COLO668 (cell line): ENCODE measurements around the gene SCGB1C1.

Experiments
- DNase-seq: peaks from one replicate; lab custom pipeline; 2025; ENCODE audit not compliant: unreplicated experiment; lab: John Stamatoyannopoulos, UW

SCGB1C1 gene

DNA sequence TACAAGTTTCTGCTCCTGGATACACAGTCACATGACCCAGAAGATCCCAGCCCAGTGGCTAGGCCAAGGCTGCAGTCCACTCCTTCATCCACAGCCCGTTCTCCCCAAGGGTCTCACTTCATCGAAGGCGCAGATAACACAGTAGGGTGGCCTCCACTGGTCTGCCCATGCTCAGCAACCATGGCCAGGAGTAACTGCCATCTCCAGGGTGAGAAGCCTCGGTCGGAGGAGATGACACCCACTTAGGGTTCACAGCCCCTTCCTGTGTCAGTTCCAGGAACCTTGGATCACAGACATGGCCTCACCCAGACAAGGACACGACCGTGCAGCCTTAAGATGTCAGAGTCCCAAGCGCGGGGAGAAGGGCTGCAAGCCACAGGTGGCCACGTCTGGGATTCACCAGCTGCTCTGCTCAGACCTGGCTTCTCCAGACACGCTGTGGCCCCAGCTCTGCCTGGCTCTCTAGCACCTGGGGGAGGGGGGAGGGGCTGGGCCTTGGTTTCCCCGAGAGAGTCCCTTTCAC, 11.8 kb downstream of the SCGB1C1 start:
- DNase-seq: no peak

DNA sequence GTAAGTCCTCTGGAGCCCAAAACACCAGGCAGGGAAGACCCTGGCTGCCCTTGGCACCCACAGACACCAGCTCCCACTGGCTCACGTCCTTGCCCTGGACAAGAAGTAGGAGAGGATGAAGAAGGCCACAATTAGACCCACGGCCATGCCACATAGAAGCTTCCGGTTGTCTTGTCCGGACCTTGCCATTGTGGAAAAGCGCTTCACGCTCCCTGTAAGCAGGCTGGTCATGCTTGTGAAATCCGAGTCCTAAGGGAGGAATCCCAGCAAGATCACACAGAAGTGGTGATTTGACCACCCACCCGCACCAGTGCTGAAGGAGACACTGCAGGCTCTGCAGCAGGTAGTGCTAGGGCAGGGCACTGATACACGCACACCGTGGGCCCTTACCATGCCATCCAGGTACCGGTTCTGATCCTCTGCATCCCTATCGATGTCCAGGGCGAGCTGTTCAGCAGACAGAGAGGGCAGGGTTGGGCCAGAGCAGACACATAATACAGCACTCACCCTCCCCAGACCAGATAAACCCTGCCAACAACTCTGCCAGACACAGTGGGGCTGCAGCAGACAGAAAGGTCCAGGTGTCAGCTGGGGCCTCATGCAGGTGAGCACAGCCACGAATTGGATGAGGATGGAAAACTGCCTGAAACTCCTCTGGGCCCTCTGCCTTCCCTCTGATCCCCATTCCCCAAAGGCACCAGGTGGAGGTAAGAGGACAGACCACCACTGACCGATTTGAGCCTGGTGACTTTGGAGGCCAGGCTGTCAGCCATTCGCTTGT, 12.5 kb downstream of the SCGB1C1 start:
- no peak for DNase-seq

DNA sequence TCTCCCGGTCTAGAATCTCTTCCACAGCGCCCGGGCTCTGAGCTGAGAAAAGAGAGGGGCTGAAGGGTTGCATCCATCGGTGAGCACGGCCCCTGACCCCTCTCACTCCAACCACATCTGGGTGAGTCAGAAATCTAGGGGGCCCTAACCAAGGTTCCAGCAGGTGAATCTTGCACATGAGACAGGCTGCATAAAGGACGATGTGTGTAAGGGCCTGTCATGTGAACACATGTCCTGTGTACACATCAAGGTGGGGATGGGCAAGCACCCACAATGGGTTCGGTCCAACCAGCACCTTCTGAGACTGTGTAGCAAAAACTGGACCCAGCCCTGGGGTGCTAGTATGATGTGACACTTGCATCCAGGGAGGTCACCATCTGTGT, 13.1 kb downstream of the SCGB1C1 start:
- DNase-seq: no peak

DNA sequence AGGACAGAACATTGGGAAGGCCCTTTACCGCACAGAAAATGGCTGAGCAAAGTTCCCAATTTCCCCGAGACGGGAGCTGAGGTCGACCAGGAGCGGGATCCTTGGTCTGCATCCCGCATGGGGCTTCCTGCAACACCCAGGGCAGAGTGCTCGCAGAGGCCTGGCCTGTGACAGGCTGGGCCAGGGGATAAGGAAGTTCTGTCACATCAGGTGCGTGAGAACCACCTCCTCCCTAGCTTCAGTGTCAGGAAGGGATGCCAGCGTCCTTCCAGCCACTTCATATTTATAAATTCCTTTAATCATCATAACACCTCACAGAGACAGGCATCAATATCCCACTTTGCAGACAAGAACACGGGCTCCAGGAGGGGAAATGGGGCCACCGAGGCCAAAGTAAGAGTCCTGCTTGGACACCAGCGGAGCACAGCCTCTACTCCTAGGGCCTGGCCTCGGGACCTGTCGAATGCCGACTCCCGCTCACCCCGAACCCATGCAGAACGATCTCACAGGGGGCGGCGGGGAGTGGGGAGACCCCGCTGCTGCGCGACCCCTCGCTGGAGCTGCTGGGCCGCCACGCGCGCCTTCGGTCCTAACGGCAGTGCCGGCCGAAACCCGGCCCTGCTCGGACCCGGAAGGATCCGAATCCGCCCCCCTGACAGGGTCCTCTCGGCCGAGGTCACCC, 13.8 kb downstream of the SCGB1C1 start:
- peak; percentile 1 for DNase-seq

DNA sequence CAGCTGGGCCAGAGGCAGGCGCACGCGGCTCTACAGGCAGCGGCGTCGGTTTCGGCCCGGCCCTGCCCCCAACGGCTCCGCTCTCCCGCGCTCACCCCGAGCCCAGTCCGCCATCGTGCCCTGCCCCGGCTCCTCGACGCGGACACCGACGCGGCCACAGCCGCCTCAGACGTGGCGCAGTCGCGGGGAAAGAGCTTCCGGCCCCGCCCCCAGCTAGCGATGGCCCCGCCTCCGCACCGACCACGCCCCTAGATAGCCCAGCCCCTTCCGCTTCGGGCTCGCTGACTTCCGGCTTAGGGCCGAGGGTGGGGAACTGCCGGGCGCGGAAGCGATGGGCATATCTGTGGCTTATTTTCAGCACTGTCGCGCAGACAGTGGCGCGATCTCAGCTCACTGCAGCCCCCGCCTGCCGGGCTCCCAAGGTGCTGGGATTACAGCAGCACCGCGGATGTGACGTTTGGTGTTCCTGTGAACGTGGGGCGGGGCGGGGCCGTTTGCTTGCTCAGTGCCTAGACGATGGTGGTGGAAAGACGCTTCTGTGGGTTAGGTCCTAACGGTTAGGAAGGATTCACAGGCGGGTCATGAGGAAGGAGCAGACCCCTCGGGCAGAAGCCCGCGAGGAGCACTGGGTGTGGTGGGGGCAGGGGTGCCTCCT, 14.5 kb downstream of the SCGB1C1 start, which contains the start of the genes BET1L and RIC8A:
Gene BET1L, minus strand, starts transcription at position 192 of the 655 bp plus-strand sequence. Its CDS starts 78 bp downstream, at position 114.
Gene RIC8A, plus strand, starts transcription at position 501 of the 655 bp plus-strand sequence. CDS start 1,147 bp downstream, outside the sequence.
- peak; percentile 82 for DNase-seq

DNA sequence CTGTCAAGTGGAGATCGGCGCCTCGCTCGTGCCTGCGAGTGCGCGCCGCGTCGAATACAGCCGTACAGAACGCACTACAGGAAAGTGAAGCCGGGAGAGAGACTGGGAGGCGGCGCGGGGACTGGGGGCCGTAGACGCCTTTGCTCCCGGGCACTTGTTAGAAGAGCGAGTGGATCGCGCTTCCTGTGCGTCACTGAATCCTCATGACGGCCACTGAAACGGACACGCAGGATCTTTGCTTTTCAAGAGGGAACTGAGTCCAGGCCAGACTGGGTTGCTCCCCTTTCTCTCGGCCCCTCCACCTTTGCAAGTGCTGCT, 14.9 kb downstream of the SCGB1C1 start:
- DNase-seq: peak; percentile 42

DNA sequence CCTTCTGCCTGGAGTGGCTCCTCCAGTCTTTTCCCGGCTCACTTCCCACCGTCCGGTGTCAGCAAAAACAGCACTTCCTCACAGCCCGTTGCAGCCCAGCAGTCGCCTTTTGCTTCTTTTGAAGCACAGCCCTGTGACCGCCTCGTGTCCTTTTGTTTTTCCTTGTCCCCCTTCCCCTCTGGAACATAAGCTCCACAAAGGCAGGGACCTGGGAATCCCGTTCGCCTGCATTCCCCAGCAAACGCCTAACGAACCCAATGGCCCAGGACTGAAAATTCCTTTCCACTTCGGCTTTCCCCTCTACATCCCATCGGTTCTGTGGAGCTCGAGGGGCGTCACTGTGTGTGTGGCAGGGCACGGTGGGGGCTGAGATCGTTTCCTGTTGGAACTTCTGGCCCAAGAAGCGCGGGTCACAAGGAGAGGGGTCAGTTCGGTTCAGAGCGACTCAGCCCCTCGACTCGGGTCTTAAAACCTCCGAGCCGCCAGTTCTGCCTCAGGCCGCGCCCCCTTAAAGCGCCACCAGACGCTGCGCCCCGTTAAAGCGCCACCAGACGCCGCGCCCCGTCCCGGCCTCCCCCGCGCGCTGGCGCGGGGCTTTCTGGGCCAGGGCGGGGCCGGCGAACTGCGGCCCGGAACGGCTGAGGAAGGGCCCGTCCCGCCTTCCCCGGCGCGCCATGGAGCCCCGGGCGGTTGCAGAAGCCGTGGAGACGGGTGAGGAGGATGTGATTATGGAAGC, 15.5 kb downstream of the SCGB1C1 start:
- DNase-seq: peak; percentile 59

DNA sequence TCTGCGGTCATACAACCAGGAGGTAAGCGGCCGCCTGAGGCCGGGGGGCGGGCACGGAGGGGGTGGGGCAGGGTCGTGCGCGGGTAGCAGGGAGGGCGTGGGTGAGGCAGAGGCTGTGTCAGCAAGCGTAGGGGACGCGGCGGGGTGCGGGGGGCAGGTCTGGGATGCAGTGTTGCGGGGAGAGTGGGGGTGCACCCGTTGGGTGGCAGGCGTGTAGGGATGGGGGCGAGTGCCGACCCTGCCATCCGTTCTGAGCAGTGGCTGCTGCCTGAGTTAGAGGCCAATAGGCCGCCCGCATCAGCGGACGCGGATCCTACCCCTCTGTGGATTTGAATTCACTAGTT, 16.0 kb downstream of the SCGB1C1 start:
- no peak for DNase-seq

DNA sequence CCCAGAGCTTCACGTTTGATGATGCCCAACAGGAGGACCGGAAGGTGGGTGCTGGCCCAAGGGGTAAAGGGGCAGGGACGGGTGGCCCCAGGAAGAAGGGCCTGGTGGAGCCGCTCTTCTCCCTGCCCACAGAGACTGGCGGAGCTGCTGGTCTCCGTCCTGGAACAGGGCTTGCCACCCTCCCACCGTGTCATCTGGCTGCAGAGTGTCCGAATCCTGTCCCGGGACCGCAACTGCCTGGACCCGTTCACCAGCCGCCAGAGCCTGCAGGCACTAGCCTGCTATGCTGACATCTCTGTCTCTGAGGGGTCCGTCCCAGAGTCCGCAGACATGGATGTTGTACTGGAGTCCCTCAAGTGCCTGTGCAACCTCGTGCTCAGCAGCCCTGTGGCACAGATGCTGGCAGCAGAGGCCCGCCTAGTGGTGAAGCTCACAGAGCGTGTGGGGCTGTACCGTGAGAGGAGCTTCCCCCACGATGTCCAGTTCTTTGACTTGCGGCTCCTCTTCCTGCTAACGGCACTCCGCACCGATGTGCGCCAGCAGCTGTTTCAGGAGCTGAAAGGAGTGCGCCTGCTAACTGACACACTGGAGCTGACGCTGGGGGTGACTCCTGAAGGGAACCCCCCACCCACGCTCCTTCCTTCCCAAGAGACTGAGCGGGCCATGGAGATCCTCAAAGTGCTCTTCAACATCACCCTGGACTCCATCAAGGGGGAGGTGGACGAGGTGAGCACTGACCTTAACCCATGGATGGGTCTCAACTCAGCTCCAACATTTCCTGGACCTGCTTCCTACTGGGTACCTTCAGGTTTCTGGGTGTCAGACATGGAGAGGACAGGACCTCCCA, 16.6 kb downstream of the SCGB1C1 start:
- no peak for DNase-seq

DNA sequence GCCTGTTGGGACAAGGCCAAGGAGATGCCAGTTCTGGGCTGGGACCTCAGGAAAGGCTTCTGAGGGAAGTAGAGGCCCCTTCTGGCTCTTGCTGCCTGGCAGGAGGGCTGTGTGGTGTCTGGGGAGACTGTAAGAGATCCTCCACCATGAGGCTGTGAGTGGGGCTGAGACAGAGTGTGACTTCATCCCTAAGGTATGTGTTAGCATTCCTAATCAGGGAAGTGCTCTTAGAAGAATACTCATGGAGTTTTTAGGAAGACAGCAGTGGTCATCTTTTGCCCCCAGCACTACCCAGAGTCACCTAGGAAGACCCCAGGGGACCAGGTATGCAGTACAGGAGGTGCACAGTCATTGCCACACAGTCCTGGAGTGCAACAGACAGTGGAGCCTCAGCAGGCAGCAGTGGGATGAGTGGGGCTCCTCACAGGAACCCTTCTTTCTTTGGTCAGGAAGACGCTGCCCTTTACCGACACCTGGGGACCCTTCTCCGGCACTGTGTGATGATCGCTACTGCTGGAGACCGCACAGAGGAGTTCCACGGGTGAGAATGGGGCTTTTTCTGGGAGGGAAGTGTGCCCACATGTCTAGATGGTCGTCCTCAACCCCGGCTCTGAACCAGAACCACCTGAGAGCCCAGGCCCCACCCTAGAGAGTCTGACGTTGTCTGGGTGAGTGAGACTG, 17.4 kb downstream of the SCGB1C1 start:
- no peak for DNase-seq

DNA sequence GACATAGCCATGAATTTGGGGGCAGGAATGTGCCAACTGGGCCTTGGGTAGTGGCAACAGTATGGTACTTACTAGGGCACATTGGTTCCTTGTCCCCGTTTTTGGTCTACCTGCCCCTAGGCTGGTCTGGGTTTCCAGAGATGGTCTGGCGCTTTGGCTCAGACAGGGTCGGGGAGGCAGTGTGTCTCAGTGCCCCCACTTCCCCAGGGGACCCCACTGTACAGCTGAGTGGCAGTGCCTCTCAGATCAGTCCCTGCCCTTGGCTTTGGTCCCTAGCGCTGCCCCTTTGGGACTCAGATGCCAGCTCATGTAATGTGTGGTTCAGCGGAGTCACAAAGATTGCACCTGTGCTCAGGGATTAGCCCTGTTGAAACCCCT, 17.9 kb downstream of the SCGB1C1 start:
- DNase-seq: no peak

DNA sequence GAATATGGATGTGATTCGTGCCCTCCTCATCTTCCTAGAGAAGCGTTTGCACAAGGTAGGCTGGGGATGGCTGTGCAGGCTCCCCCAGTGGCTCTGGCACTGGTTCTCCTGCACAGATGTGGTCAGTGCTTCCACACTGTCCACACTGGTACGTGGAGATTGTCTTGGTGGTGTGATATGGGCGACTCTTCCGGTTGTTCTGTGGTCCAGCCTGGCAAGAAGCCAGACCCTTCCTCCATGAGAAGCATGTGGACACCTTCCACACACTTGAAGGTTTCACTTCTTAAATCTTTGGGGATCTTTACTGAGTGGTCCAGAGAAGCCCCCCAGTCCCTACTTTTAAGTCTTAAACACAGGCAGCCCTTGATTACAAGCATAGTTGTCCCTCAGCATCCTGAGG, 18.4 kb downstream of the SCGB1C1 start:
- no peak for DNase-seq

DNA sequence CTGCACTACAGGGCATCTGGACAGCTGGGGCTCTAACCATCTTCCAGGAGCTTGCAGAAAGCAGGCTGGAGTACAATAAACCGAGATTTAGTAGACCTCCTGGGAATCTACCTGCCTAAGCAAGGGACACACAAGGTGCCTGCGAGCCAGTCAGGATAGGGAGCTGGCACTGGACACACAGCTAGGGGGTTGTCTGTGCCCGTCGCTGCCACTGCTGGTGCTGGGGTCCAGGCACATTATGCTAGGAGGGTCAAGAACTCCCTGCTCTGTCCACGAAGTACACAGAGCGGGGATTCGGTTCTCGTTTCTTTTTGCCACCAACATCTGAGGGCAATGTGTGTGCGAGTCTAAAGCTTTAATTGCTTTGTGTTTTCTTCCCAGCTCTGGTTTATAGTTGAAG, 18.9 kb downstream of the SCGB1C1 start:
- DNase-seq: no peak

DNA sequence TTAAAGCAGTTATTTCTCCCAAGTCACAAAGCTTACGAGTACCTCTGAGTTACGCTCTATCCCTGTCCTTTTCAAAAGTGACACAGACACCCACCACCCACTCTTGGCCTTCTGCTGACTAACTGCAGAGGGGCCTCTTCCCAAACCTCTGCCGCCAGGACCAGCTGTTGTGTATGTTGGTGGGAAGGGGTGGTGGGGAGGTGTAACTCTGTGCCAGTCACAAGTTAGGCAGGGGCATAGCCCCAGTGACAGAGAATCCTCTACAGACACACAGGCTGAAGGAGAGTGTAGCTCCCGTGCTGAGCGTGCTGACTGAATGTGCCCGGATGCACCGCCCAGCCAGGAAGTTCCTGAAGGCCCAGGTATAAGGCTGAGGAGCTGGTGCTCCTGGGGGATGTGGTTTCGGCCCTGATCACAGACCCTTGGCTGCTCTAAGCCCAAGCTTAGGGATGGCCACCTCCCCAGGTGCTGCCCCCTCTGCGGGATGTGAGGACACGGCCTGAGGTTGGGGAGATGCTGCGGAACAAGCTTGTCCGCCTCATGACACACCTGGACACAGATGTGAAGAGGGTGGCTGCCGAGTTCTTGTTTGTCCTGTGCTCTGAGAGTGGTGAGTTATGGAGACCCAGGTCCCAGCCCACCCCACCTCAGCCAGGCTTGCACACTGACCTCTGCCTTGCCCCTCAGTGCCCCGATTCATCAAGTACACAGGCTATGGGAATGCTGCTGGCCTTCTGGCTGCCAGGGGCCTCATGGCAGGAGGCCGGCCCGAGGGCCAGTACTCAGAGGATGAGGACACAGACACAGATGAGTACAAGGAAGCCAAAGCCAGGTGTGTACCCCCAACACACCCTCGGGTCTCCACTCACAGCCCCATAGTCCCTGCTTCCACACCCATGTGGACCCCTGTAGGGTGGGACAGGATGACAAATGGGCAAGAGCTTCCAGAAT, 19.5 kb downstream of the SCGB1C1 start:
- no peak for DNase-seq

DNA sequence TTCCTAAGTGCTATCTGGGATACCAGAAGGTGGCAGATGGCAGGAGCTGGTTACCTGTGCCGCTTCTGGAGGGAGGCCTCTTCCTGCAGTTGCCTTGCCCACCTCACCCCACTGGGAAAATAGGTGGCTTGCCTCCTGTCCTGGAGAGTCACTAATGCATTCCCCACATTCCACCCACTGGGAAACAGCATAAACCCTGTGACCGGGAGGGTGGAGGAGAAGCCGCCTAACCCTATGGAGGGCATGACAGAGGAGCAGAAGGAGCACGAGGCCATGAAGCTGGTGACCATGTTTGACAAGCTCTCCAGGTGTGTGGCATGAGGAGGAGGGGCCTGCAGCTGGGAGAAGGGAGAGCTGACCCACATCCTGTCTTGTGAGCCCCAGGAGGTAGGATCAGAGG, 20.2 kb downstream of the SCGB1C1 start:
- no peak for DNase-seq

DNA sequence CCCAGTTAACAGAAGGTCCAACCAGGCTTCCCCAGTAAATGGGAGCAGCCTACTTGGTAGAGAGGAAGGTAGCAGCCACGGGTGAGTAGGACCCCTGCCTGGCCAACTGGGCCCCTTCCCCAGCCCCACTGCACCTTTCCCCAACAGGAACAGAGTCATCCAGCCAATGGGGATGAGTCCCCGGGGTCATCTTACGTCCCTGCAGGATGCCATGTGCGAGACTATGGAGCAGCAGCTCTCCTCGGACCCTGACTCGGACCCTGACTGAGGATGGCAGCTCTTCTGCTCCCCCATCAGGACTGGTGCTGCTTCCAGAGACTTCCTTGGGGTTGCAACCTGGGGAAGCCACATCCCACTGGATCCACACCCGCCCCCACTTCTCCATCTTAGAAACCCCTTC, 21.2 kb downstream of the SCGB1C1 start:
- DNase-seq: no peak

DNA sequence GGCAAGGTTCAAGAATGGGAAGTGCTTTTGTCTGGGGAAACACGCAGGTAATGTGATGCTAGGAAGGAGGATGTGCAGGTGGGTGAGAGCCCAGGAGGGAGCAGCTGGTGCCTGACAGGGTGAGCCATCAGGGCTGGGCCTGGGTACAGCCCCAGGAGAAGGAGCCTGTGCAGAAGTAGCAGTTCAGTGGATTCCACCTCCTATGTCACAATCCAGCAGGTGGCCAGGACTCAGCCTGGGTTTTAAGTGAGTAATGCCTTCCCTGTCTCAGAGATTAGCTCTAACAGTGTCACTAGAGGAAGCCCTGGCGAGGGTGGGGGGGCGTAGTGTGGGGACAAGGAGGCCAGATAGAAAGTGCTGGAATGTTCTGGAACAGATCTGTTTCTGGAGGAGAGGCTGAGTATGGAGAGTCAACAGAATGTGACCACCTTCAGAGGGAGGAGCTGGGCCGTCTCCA, 22.7 kb downstream of the SCGB1C1 start:
- DNase-seq: peak; percentile 0

DNA sequence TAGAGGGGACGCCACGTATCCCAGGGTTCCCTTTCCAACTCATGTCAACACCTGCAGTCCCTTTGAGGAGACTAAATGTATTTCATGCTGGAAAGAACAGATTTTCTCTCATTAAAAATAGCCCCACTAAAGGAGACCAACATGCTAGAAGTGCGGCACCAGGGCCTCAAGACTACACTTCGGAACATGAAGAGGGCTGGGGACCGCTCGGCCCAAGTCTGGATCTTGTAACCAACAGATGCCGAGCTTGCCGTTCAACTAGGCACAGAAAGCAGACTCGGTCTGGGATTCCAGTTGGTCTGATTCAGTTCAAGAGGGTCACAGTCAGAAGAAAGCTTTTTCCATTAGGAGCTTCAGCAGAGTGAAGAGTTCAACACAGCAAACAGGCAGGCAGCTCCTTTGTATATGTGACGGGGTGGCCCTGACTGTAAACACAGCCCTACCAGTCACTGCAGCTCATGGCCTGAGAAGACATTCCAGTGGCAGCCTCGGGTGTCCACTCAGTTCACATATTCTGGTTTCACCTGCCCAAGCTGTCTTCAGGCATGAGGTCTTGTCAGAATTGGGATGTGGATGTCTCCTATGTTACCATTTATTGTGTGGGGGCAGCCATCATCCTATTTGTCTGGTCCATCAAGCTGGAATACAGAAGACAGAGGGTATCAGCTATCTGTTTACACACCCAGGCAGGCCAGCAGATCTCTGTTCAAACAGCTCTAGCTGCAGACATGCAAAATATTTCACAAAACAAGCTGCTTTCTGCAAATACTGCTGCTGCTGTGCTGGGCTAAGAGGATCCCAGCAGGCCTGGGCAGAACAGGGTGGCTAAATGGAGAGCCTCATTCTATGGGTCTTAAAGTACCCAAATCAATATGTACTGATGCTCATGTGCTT, 23.4 kb downstream of the SCGB1C1 start:
- DNase-seq: peak; percentile 2
